ENCODE results near the gene CXorf38.
"Not testable (repeated sequence)": the region's sequence is repeated elsewhere in the genome, so short reads cannot be mapped to it uniquely, and the experiment has no call there.

Gene CXorf38

DNA sequence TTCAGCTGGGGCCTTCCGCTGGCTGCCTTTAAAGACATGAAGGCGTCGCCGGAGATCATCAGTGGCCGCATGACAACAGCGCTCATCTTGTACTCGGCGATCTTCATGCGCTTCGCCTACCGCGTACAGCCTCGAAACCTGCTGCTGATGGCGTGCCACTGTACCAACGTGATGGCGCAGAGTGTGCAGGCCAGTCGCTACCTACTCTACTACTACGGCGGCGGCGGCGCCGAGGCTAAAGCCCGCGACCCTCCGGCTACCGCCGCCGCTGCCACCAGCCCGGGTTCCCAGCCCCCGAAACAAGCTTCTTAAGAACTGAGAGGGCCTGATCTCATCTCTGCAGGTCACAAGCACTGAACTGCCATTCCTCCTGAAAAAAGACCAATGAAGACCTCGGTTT is 23.7 kb downstream of the CXorf38 start:
- no peak for DNase-seq

DNA sequence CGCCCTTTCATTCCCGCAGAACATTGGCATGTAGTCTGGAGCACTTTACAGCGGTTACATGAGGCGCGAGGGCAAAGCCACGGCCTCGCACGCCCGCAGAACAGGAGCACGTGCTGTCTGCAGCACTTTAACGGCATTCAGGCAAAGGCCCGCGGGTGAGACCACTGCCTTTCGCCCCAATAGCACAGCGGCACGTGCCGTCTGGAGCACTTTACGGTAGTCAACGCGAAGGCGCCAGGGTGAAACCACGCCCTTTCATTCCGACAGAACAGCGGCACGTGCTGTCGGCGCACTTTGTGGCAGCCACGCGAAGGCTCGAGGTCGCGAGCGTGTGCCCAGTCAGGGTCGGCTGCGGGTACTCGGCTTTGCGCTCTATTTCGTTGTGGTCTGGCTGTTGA is 24.2 kb downstream of the CXorf38 start, which contains the start of gene MPC1L:
Gene MPC1L (plus strand): TSS at position 290 of the 398 bp plus-strand sequence. CDS start 138 bp downstream, outside the sequence.
- DNase-seq = no peak

DNA sequence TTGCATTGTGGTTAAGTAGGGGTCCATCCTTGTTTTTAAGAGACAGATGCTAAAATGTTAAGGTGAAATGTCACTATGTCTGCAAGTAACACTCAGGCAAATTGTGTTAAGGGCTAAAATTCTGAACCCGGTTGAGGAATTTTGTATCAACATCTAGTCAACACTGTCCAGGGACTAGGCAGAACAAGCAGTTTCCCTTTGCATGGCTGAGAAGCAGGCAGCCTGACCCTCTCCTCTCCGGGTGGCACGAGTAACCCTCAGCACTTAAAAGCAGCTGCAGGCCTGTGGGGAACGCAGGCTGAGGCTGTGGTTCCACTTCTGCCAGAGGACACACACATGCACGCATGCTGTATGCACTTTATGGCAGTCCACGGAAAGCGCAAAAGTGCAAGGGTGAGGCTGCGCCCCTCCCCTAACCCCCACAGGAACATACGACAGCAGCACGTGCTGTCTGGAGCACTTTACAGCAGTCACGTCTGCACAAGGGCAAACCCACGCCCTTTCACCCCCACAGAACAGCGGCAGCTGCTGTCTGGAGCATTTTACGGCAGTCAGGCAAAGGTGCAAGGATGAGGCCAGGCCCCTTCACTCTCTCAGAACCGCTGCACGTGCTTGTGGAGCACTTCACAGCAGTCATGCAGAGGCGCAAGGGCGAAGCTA is 24.8 kb downstream of the CXorf38 start:
- DNase-seq = no peak

DNA sequence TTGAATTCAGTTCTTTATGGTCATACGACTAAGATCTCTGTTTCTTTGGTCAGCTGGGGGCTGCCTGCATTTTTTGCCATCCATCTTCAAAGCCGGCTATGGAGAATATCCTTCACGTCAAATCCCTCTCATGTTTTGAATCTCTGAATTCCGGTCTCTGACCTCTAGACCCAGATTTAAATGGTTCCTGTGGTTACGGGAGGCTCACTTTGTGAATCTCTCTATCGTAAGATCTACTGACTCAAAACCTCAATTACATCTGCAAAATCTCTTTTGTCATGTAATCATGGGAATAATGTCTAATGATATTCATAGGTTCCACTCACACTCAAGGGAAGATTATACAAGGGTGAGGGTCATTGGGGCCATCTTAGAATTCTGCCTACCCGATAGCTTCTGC is 29.8 kb downstream of the CXorf38 start:
- no peak for DNase-seq

DNA sequence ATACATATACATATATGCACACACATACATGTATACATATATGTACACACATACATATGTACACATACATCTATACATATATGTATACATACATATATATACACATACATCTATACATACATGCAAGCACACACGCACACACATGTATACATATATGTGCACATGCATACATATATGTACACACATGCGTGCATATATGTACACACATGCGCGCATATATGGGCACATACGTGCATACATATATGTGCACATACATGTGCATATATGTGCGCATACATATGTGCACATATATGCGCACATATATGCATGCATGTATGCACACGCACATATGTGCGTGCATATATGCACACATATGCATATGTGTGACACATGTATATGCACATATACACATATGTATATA is 31.4 kb downstream of the CXorf38 start:
- DNase-seq = no peak

DNA sequence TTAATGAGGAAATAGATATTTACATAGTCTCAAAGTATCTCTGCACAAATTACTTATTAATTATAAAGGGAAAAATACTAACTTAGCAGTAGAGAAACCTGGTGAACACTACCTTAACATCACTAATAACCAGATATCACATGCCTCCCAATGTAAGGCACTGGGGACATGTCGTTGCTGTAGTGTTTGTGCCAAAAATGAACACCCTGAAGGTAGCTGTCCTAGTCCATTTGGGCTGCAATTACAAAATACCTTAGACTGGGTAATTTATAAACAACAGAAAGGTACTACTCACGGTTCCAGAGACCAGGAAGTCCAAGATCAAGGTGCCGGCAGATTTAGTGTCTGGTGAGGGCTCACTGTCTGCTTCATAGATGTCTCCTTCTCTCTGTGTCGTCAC is 34.9 kb downstream of the CXorf38 start:
- no peak for DNase-seq

DNA sequence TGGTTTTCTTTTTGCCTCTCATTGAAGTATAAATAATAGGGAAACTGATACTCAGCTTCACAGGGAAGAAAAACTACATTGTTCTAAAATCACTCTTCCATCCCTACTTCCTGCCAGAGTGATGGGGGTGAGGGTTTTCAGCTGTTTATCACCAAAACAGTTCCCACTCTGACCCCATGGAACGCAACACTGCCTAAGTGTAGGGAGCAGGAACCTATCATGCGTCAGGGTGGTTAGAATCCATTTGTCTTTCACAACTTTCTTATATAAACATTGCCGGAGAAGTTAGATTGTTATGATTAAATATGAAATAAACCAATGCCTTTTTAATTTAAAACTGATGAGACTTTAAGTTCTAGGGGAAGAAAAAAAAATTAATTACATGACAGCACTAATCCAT is 40.0 kb downstream of the CXorf38 start:
- DNase-seq = no peak

DNA sequence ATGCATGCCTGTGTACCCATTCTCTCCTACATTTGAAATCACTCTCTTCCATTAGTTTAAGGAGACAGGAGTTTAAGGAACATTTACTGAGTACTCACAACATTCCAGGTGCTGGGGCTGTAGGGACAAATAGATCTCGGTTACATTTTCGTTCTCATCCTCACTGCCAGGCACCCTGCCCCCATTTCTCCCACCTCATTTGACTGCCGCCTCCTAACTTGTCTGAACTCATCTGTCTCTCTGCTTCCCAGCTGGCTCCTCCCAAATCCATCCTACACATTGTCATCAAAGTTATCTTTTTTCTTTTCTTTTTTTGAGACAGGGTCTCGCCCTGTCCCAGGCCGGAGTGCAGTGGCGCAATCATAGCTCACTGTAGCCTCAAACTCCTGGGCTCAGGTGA is 43.9 kb downstream of the CXorf38 start:
- DNase-seq = no peak

DNA sequence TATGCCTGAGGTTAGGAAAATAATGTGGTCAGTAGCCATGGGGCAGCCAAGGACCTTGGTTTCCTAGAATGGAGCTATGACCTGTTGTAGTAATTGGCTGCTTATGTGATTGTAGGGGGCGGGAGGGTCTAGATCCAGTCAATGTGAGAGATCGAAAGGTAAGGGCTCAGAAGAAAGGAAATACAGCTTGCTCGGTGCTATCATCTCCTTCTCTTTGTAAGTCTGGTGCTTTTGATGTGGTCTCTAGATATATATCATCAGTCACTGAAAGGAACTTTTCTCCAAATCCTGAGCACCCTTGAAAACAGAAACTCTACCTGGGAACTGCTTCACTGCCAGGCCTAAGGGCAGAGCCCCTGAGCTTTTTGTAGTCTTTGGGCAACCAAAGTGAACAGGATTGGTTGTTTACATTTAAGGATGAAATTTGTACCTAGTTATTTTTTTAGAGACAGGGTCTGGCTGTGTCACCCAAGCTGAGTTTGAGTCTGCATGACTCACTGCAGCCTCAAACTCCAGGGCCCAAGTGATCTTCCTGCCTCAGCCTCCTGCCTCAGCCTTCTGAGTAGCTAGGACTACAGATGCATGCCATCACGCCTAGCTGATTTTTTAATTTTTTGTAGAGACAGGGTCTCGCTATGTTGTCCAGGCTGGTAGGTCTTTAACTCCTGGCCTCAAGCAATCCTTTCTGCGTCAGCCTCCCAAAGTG is 57.6 kb downstream of the CXorf38 start:
- not testable (repeated sequence) for DNase-seq

DNA sequence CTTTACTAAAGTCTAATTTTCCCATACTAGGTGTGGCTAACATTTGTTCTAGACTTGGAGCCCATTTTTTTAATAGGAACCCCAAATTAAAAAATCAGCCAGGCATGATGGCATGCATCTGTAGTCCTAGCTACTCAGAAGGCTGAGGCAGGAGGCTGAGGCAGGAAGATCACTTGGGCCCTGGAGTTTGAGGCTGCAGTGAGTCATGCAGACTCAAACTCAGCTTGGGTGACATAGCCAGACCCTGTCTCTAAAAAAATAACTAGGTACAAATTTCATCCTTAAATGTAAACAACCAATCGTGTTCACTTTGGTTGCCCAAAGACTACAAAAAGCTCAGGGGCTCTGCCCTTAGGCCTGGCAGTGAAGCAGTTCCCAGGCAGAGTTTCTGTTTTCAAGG is 59.7 kb downstream of the CXorf38 start:
- DNase-seq = not testable (repeated sequence)

DNA sequence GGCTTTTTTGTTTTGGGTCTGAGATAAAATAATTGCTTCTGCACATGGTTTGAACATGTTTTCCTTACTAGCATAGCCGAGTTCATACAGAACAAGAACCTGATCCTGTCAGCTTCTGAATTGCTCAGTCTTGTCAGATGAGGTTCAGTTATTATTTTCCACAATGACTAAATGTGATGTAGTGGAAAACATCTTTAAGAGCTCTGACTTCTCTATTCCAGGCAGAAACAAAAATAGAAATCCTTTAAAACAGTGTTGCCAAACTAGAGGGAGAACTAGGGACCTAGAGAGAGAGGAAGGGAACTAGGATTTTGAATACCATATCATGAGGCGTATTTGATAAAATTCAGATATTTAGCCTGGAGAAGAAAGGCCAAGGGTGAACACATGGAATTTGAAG is 64.5 kb downstream of the CXorf38 start:
- DNase-seq = peak; percentile 66

DNA sequence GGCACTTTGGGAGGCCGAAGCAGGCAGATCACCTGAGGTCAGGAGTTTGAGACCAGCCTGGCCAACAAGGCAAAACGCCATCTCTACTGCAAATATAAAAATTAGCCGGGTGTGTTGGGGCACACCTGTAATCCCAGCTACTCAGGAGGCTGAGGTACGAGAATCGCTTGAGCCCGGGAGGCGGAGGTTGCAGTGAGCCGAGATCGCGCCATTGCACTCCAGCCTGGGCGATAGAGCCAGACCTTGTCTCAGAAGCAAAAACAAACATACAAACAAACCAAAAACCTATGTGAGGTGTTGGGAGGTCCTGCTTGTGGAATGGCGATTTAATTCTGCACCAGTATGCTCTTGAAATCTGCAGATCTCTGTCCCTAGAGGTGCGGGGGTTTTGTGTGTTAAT is 65.2 kb downstream of the CXorf38 start:
- DNase-seq = not testable (repeated sequence)

DNA sequence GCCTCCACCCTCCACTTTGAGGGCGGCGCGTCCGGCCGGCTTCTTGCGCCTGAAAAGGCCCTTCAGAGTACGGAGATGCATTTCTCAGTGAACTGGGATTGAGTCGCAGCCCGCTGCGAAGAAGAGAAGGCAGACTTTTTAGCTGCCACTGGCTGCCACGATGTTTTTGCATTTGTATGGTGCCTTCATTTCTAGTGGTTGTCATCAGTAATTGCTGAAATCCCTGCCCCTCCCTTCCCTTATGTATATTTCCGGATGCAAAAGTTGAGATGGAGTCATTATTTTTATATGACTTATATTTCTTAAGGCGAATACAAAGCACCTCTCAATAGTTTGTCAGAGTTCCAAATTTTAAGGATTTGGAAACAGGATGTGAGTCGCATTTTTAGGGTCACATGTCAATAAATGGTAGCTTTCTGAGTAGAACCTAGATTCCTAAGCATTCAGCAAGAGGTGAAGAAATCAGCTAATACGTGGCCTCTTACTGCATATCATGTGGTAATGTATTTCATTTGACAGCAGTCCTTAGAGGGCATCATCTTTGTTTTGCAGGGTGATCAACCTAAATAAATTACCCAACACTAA is 65.9 kb downstream of the CXorf38 start:
- DNase-seq = peak; percentile 79

DNA sequence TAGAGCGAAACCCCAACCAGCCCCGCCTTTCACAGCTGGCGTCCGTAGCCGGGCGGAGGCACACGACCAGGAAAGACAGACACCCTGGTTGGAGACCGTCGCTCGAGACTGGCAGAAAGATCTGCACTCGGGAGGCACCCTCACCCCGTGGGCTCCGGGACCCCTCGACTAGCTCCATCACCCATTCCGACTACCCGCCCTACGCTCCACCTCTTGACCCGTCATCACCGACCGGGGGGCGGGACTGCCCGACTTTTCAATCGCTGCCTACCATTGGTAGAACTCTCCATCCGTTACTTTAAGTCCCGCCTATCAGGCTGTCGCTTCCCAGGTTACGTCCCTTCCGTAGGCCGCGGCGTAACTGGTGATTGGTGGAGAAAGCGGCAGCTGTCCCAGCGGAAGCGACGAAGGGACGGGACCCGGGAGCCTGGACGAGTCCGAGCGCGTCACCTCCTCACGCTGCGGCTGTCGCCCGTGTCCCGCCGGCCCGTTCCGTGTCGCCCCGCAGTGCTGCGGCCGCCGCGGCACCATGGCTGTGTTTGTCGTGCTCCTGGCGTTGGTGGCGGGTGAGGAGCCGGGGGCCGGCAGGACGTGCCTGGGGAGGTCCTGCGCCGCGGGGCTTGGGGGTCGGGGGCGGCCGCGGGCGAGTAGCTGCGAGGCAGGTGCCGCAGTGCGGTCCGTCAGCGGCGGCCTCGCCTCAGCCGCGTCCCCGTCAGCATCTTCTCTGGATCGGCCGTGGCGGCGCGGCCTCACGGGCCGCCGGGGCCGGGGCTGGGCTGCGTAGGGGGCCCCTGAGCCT is 66.6 kb downstream of the CXorf38 start, which contains the start of gene ATP6AP2:
Gene ATP6AP2 (plus strand): TSS at position 434 of the 799 bp plus-strand sequence. CDS start 96 bp downstream, at position 530.
- DNase-seq = peak; percentile 96

DNA sequence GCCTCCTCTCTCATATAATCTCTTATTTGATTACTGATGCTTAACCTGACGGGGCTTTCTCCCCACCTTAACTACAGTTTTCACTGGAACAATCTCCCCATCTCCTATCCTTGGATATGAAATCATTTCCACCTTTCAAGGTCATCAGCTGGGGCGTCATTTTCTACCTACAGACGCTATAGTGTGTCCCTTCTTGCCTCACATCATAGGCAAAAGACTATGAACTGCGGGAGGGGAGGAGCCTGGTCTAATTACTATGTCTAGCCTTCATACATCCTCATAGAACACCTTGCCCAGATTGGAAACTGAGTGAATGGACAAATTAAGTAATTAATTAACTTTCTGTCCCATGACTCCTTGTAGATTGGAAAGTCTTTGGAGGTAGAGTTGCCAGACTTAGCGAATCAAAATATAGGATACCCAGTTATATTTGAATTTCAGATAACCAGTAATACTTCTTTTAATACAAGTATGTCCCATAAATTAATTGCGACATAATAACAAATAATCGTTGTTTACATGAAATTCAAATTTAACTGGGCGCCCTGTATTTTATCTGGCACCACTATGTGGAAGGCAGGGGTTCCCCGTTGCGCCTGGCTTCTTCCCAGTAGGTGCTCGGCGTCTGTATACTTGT is 67.3 kb downstream of the CXorf38 start:
- peak; percentile 1 for DNase-seq

DNA sequence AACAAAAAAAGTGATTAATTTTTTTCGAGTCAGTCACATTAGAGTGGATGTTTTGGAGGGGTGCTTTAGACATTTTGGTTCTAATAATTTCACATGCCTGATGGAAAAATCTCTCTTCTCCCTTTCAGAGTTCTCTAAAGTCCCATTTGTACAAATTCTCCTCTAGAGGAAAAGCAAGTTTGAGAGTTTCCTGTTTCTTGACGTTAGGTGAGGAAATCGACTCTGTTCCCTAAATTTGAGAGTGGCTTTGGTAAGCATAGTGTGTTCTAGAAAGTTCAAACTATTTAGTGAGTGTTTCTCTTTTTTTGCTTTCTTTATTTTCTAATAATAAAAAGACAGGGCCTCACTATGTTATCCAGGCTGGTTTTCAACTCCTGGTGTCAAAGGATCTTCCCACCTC is 68.2 kb downstream of the CXorf38 start:
- peak; percentile 70 for DNase-seq

DNA sequence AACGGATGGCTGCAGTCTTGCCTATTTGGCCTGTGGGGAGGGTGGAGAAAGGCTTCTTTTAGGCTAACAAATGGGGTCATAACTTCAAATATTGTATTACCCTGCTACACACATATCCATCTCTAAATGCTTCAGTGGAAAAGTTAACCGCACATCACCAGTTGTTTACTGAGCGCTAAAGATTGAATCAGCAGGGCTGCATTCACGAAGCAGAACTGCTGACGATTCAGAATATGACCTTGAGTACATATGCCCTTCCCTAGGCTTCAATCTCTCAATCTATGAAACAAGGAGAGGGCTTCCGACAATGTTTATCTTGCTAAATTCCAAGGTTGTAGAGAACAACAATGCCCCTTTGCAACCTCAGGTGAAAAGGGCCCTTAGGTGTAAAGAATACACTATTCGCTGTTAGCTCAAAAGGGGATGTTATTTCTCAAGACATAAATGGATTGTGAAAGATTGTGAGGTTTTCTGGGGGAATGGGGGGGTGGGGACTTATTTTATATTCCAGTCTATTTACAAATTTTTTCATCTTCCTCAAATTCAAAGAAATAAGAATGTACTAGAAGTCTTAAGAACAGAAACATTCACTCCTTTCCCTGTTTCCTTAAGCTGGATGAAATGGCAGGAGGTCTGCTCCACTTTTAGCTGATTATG is 69.2 kb downstream of the CXorf38 start:
- DNase-seq = peak; percentile 30

Measured in inflammatory macrophage treated with lipopolysaccharide for 4 hours (primary cell).